ENCODE measurements around the gene MAML3.

Gene MAML3

GRCh38 chr4:139853309-139853708, 300.7 kb downstream of the MAML3 start:
- DNase-seq = no peak

GRCh38 chr4:139852612-139853269, 301.2 kb downstream of the MAML3 start:
- DNase-seq = no peak

GRCh38 chr4:139851639-139852038, 302.3 kb downstream of the MAML3 start:
- DNase-seq = no peak

GRCh38 chr4:139851133-139851532, 302.9 kb downstream of the MAML3 start:
- no peak for DNase-seq

- DNase-seq = no peak
These were observed 304.8 kb downstream of the MAML3 start for GRCh38 chr4:139849219-139849618.

GRCh38 chr4:139848028-139848427, 306.0 kb downstream of the MAML3 start:
- no peak for DNase-seq

GRCh38 chr4:139847602-139848001, 306.4 kb downstream of the MAML3 start:
- DNase-seq = no peak

GRCh38 chr4:139846766-139847165, 307.2 kb downstream of the MAML3 start:
- DNase-seq = no peak

- DNase-seq = no peak
These were observed 308.4 kb downstream of the MAML3 start for GRCh38 chr4:139845453-139846093.

- no peak for DNase-seq
These were observed 309.4 kb downstream of the MAML3 start for GRCh38 chr4:139844459-139845036.

GRCh38 chr4:139844057-139844456, 309.9 kb downstream of the MAML3 start:
- no peak for DNase-seq

- DNase-seq = no peak
These were observed 310.3 kb downstream of the MAML3 start for GRCh38 chr4:139843641-139844040.

- DNase-seq = no peak
These were observed 312.4 kb downstream of the MAML3 start for GRCh38 chr4:139841464-139842195.

- no peak for DNase-seq
These were observed 313.2 kb downstream of the MAML3 start for GRCh38 chr4:139840773-139841172.

- no peak for DNase-seq
These were observed 314.5 kb downstream of the MAML3 start for GRCh38 chr4:139839403-139840031.

- DNase-seq = no peak
These were observed 315.2 kb downstream of the MAML3 start for GRCh38 chr4:139838811-139839210.

- DNase-seq = no peak
These were observed 319.0 kb downstream of the MAML3 start for GRCh38 chr4:139834981-139835391.

- no peak for DNase-seq
These were observed 319.7 kb downstream of the MAML3 start for GRCh38 chr4:139834226-139834662.

GRCh38 chr4:139833151-139833910, 320.7 kb downstream of the MAML3 start:
- no peak for DNase-seq

GRCh38 chr4:139828966-139829664, 324.9 kb downstream of the MAML3 start:
- no peak for DNase-seq

GRCh38 chr4:139826426-139826825, 327.6 kb downstream of the MAML3 start:
- no peak for DNase-seq

- no peak for DNase-seq
These were observed 328.4 kb downstream of the MAML3 start for GRCh38 chr4:139825523-139826014.

Measured in DMS 273 treated with DMSO at 0.1 percent for 48 hours (cell line).